Right lobe of liver (tissue), 4 donors: Measurements from ENCODE around the gene OPALIN.

ENCODE experiments used
- CTCF ChIP-seq, 4 donors: fragments of 200-600 bp in 3 of 4; fragments of 450-650 bp in 1 of 4; IDR thresholded peaks; one replicate each; pipeline versions ENCODE4 v1.5.1 to v1.8.0; 2016 to 2022; ENCODE audit warnings: antibody characterized with exemption in 4 of 4, mild to moderate bottlenecking in 2 of 4
- POLR2A ChIP-seq: fragments of 450-650 bp; IDR thresholded peaks from one replicate; pipeline ENCODE4 v1.6.1; 2017; ENCODE audit warnings: antibody characterized with exemption, mild to moderate bottlenecking
- donor health status: DM: no; HTN: no; CAD: no.
- donor health status: DM: no; HTN: no; CAD: no.
- donor health status: DM: no; HTN: yes; CAD: no.

- TF ChIP-seq POLR2A (no peak), CTCF (IDR thresholded peaks at IDR 0.05) (no peak)
Measured at GRCh38 chr10:96377816-96378294, 19.1 kb upstream of the OPALIN start.
